Measurements from ENCODE around the gene HOXB5.

HOXB5 gene

GRCh38 chr17:48628649-48629410 lies 35.3 kb upstream of the HOXB5 start:
- no peak for DNase-seq

- no peak for DNase-seq
Observed at GRCh38 chr17:48627623-48628521, 34.3 kb upstream of the HOXB5 start.

GRCh38 chr17:48627118-48627597 lies 33.6 kb upstream of the HOXB5 start:
- DNase-seq = no peak

- DNase-seq = no peak
Observed at GRCh38 chr17:48626245-48627117, 32.9 kb upstream of the HOXB5 start, which contains the start of gene HOXB9. Gene HOXB9, minus strand, starts transcription at chr17:48626358. Its CDS starts 89 bp downstream, at chr17:48626269.

- DNase-seq = no peak
Observed at GRCh38 chr17:48625495-48626244, 32.1 kb upstream of the HOXB5 start.

- no peak for DNase-seq
Observed at GRCh38 chr17:48624544-48625494, 31.2 kb upstream of the HOXB5 start.

- no peak for DNase-seq
Observed at GRCh38 chr17:48624118-48624517, 30.5 kb upstream of the HOXB5 start.

GRCh38 chr17:48623583-48623982 lies 30.0 kb upstream of the HOXB5 start:
- DNase-seq = no peak

- no peak for DNase-seq
Observed at GRCh38 chr17:48622857-48623256, 29.3 kb upstream of the HOXB5 start.

GRCh38 chr17:48621410-48622392 lies 28.1 kb upstream of the HOXB5 start:
- DNase-seq = no peak

GRCh38 chr17:48620461-48621139 lies 27.0 kb upstream of the HOXB5 start:
- DNase-seq = no peak

- DNase-seq = no peak
Observed at GRCh38 chr17:48619826-48620449, 26.4 kb upstream of the HOXB5 start.

- no peak for DNase-seq
Observed at GRCh38 chr17:48618256-48618896, 24.8 kb upstream of the HOXB5 start.

- DNase-seq = no peak
Observed at GRCh38 chr17:48617471-48618255, 24.1 kb upstream of the HOXB5 start.

- DNase-seq = no peak
Observed at GRCh38 chr17:48616717-48617470, 23.3 kb upstream of the HOXB5 start.

All from NCI-H524 treated with DMSO at 0.1 percent for 48 hours (cell line).